Measurements from ENCODE around the gene VTI1A. TPM values are rescaled to one million over a fixed set of nuclear protein-coding genes. Genes with fewer than 3 reads are reported as not detected.
A peak's percentile ranks its signal among the peaks of the same experiment; 100 is the strongest.

Gene VTI1A
- total and polyA plus RNA-seq, 2 of the 4 experiments (the other 2 are of a cell fraction), result 9.7 to 24.9 TPM

DNA sequence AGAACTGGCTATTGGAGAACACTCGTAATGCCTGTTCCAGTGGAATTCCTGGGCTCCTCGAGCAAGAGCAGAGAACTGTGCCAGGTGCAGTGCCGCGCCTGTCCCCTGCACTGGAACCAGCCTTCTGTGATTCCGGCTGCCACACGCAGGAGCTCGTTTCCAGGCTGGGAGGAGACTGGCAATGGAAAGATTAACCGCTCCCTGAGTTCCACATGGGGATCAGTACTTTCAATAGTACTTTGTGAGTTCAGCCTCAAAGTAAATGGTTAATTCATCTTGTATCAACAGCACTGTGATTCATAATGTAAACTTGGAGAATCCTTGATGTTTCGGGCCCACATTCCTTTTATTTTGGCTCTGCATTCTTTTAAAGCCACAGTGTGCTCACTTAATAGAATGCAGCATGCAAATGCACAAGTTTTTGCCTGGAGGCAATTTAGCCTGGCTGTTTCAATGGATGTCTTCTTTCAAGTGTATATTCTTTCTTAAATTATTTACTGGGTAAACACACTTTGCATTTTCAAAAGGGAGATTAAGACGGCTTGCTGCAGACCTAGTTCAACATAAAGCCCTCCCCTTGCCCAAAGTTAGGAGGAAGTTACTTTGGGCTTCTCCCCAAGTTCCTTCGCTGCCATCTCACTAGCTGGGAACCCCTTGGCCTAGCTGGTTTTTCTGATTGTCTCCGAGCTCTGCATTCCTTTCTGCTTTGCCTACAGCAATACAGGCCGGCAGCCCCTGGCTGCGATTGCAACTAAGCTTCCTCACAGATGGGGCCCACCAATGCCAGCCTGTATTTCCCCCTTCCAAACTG lies 364.9 kb downstream of the VTI1A start:
- Histone ChIP-seq H3K4me1 (ENCODE audit: control insufficient read depth, insufficient read depth, low read length) (peaks cover 20% of the 10 kb centered on the region), H2BK20ac (ENCODE audit: low read depth, low read length) (peak overlapping the region; percentile 51), H2BK120ac (ENCODE audit: low read depth, low read length) (peak overlapping the region; percentile 67), H3K36me3 (ENCODE audit: control insufficient read depth, insufficient read depth, low read length) (no peaks in the 10 kb centered on the region), H3K14ac (replicated peaks; ENCODE audit: low read depth, low read length) (peak overlapping the region; percentile 11; the same call in 1 of the 2 replicates), H3K18ac (ENCODE audit: low read depth, low read length) (peak overlapping the region; percentile 57; the same call in 1 of the 2 replicates), H3K9me1 (ENCODE audit: insufficient read depth, low read length) (peaks cover 18% of the 10 kb centered on the region), H3K79me1 (ENCODE audit: low read depth in 1 of 2, low read length in 2 of 2) (no peaks in the 10 kb centered on the region), H3K4me2 (ENCODE audit: low read depth, low read length) (peak overlapping the region; percentile 98), H2AFZ (replicated peaks; ENCODE audit: low read length, poor library complexity) (peak overlapping the region; percentile 73), H3K27me3 (ENCODE audit: control insufficient read depth, insufficient read depth, low read length) (no peaks in the 10 kb centered on the region), H3K9ac (ENCODE audit: low read depth, low read length) (no peak overlapping the region), H2BK15ac (ENCODE audit: low read depth, low read length) (peak overlapping the region; percentile 63; the same call in 1 of the 3 replicates), H2AK9ac (replicated peaks; ENCODE audit: low read depth, low read length, poor library complexity) (peak overlapping the region; percentile 46), H4K20me1 (ENCODE audit: insufficient read depth, low read length) (peaks cover 2% of the 10 kb centered on the region; the same call in 1 of the 2 replicates), H3K27ac (ENCODE audit: insufficient read depth, low read length) (peak overlapping the region; percentile 84), H2BK5ac (ENCODE audit: low read depth, low read length, poor library complexity, severe bottlenecking) (peak overlapping the region; percentile 71), H3K9me3 (ENCODE audit: control insufficient read depth, insufficient read depth, low read length) (no peaks in the 10 kb centered on the region), H3K4ac (ENCODE audit: low read depth, low read length) (peak overlapping the region; percentile 69), H4K5ac (ENCODE audit: low read depth, low read length) (peak overlapping the region; percentile 54), H4K91ac (ENCODE audit: insufficient read depth, low read depth, low read length) (peak overlapping the region; percentile 68), H3K4me3 (ENCODE audit: insufficient read depth, low read depth, low read length) (peak overlapping the region; percentile 40), H3K56ac (ENCODE audit: extremely low read depth, insufficient read depth, low read length) (peak overlapping the region; percentile 52; the same call in 1 of the 2 replicates), H4K8ac (ENCODE audit: low read depth in 2 of 2, low read length in 2 of 2) (peak overlapping the region; percentile 36 to 55; a peak in 3 of 4 replicates), H3K23ac (ENCODE audit: low read depth, low read length) (peak overlapping the region; percentile 50; the same call in 1 of the 2 replicates), H2AK5ac (ENCODE audit: low read depth, low read length) (peak overlapping the region; percentile 10; the same call in 1 of the 2 replicates)
- POLR2A ChIA-PET (ENCODE audit: unreplicated experiment), result no interaction called here
- dilution Hi-C loops (cut with HindIII; ENCODE audit: low sequenced_read_pairs, unreplicated experiment), result no loop called here
- in situ Hi-C loops (cut with MboI; ENCODE audit: low sequenced_read_pairs), result no loop called here
- no TSS peak for BruUV-seq (replicated peaks)
- CTCF ChIA-PET, result interaction anchor here (0.6 to 1.1 kb wide), 2 partner anchors 22 to 143 kb away, joined by 3 read pairs; no protein-coding TSS in a partner anchor
- peak; percentile 85 for ATAC-seq (ENCODE audit: low read depth)
- WGBS, 2 experiments (ENCODE audit: extremely low coverage in 2 of 2, insufficient read length in 1 of 2), result 8% methylated on average over 4 of the region's 14 CpGs; no CpG with 5 or more reads in 1 of the 2 experiments
- peak; percentile 94 for DNase-seq
- intact Hi-C loops (cut with micrococcal nuclease), result loop anchor here (1.0 to 10.0 kb wide), 4 partner anchors 138 to 573 kb away; partner anchors contain the start of gene TCF7L2
- no peak for TF ChIP-seq RAD21 (IDR thresholded peaks at IDR 0.05; ENCODE audit: low read length)
- peak; percentile 50 for TF ChIP-seq BHLHE40 (IDR thresholded peaks at IDR 0.05; ENCODE audit: low read depth, low read length)
- TF ChIP-seq, protein P1, sequence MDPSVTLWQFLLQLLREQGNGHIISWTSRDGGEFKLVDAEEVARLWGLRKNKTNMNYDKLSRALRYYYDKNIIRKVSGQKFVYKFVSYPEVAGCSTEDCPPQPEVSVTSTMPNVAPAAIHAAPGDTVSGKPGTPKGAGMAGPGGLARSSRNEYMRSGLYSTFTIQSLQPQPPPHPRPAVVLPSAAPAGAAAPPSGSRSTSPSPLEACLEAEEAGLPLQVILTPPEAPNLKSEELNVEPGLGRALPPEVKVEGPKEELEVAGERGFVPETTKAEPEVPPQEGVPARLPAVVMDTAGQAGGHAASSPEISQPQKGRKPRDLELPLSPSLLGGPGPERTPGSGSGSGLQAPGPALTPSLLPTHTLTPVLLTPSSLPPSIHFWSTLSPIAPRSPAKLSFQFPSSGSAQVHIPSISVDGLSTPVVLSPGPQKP (IDR thresholded peaks at IDR 0.05; ENCODE audit: borderline replicate concordance, low read depth, low read length), result no peak
- no peak for TF ChIP-seq RFX5 (IDR thresholded peaks at IDR 0.05; ENCODE audit: low read depth, low read length)
- TF ChIP-seq RCOR1 (IDR thresholded peaks at IDR 0.05; ENCODE audit: insufficient replicate concordance, low read length), result no peak
- peak; percentile 26; the same call in 1 of the 2 replicates for TF ChIP-seq SMC3 (IDR thresholded peaks at IDR 0.05; ENCODE audit: low read depth, low read length)
- TF ChIP-seq MAFK (IDR thresholded peaks at IDR 0.05; ENCODE audit: low read depth, low read length), result no peak
- TF ChIP-seq NFE2L2 (IDR thresholded peaks at IDR 0.05; ENCODE audit: low read depth, low read length), result no peak
- TF ChIP-seq FOS (IDR thresholded peaks at IDR 0.05; ENCODE audit: low read depth, low read length), result peak; percentile 56; the same call in 1 of the 2 replicates
- no peak for TF ChIP-seq USF2 (IDR thresholded peaks at IDR 0.05; ENCODE audit: low read depth, low read length)
- TF ChIP-seq CEBPB (IDR thresholded peaks at IDR 0.05; ENCODE audit: low read depth, low read length), result no peak
- TF ChIP-seq MAZ (IDR thresholded peaks at IDR 0.05; ENCODE audit: borderline replicate concordance, low read depth, low read length), result no peak
- TF ChIP-seq CTCF (conservative IDR thresholded peaks at IDR 0.05; ENCODE audit: low read depth, low read length), result no peak

Data from IMR-90 (cell line).